ENCODE results near the gene DENND2D. TPM values are rescaled to one million over a fixed set of nuclear protein-coding genes. Genes with fewer than 3 reads are reported as not detected.

DENND2D gene
- total RNA-seq, 1 donor from 2014 or later = 2.6 TPM

GRCh38 chr1:111232134-111232533 lies 31.7 kb upstream of the DENND2D start:
- H3K4me3 Mint-ChIP-seq (ENCODE audit: low read depth) = no peak overlapping the region
- no peak for DNase-seq (ENCODE audit: low spot score, unreplicated experiment)
- no peaks in the 10 kb centered on the region for H3K9me3 Mint-ChIP-seq (ENCODE audit: low read depth)
- TF ChIP-seq CTCF (IDR thresholded peaks at IDR 0.05; ENCODE audit: unreplicated experiment) = no peak
- peaks cover 18% of the 10 kb centered on the region for H3K4me1 Mint-ChIP-seq (ENCODE audit: low read depth)
- no peaks in the 10 kb centered on the region for H3K36me3 Mint-ChIP-seq (ENCODE audit: insufficient read depth)
- H3K27ac Mint-ChIP-seq = no peak overlapping the region
- no peaks in the 10 kb centered on the region for H3K27me3 Mint-ChIP-seq

- Mint-ChIP-seq H3K27me3 (no peaks in the 10 kb centered on the region), H3K4me1 (ENCODE audit: low read depth) (peaks cover 11% of the 10 kb centered on the region), H3K27ac (peak overlapping the region; percentile 20), H3K4me3 (ENCODE audit: low read depth) (no peak overlapping the region), H3K9me3 (ENCODE audit: low read depth) (no peaks in the 10 kb centered on the region), H3K36me3 (ENCODE audit: insufficient read depth) (no peaks in the 10 kb centered on the region)
- TF ChIP-seq CTCF (IDR thresholded peaks at IDR 0.05; ENCODE audit: unreplicated experiment) = no peak
- no peak for DNase-seq (ENCODE audit: low spot score, unreplicated experiment)
Observed at GRCh38 chr1:111228748-111229126, 28.3 kb upstream of the DENND2D start.

- TF ChIP-seq CTCF (IDR thresholded peaks at IDR 0.05; ENCODE audit: unreplicated experiment) = no peak
- no peaks in the 10 kb centered on the region for H3K27me3 Mint-ChIP-seq
- DNase-seq (ENCODE audit: low spot score, unreplicated experiment) = no peak
- H3K4me1 Mint-ChIP-seq (ENCODE audit: low read depth) = peaks cover 14% of the 10 kb centered on the region
- H3K4me3 Mint-ChIP-seq (ENCODE audit: low read depth) = no peak overlapping the region
- H3K27ac Mint-ChIP-seq = peak overlapping the region; percentile 87
- H3K36me3 Mint-ChIP-seq (ENCODE audit: insufficient read depth) = no peaks in the 10 kb centered on the region
- no peaks in the 10 kb centered on the region for H3K9me3 Mint-ChIP-seq (ENCODE audit: low read depth)
Observed at GRCh38 chr1:111227851-111228747, 27.7 kb upstream of the DENND2D start.

GRCh38 chr1:111227434-111227833 lies 27.0 kb upstream of the DENND2D start, which contains the start of gene CHI3L2:
Gene CHI3L2, plus strand, starts transcription at chr1:111227713. Its CDS starts 17 bp downstream, at chr1:111227730.
- Mint-ChIP-seq H3K36me3 (ENCODE audit: insufficient read depth) (no peaks in the 10 kb centered on the region), H3K27ac (peak within 1 kb of the TSS; percentile 87), H3K4me3 (ENCODE audit: low read depth) (no peak within 1 kb of the TSS), H3K9me3 (ENCODE audit: low read depth) (no peaks in the 10 kb centered on the region), H3K27me3 (no peaks in the 10 kb centered on the region), H3K4me1 (ENCODE audit: low read depth) (peaks cover 16% of the 10 kb centered on the region)
- DNase-seq (ENCODE audit: low spot score, unreplicated experiment) = no peak
- no peak for TF ChIP-seq CTCF (IDR thresholded peaks at IDR 0.05; ENCODE audit: unreplicated experiment)

GRCh38 chr1:111225717-111226400 lies 25.4 kb upstream of the DENND2D start:
- no peaks in the 10 kb centered on the region for H3K27me3 Mint-ChIP-seq
- H3K9me3 Mint-ChIP-seq (ENCODE audit: low read depth) = no peaks in the 10 kb centered on the region
- H3K27ac Mint-ChIP-seq = no peak overlapping the region
- no peak overlapping the region for H3K4me3 Mint-ChIP-seq (ENCODE audit: low read depth)
- no peaks in the 10 kb centered on the region for H3K36me3 Mint-ChIP-seq (ENCODE audit: insufficient read depth)
- H3K4me1 Mint-ChIP-seq (ENCODE audit: low read depth) = peaks cover 23% of the 10 kb centered on the region
- no peak for DNase-seq (ENCODE audit: low spot score, unreplicated experiment)
- no peak for TF ChIP-seq CTCF (IDR thresholded peaks at IDR 0.05; ENCODE audit: unreplicated experiment)

Measured in progenitor cell of endocrine pancreas (in vitro differentiated cells).